ENCODE measurements around the gene SERPINB2. TPM values are rescaled to one million over a fixed set of nuclear protein-coding genes. Genes with fewer than 3 reads are reported as not detected.

SERPINB2 gene
- total and polyA plus RNA-seq, 10 of the 15 experiments (the other 5 are each of a cell fraction or from before 2014, with no cell fraction given): 9.6 to 25.3 (median 14.0) TPM

- TF ChIP-seq ATF3 (IDR thresholded peaks at IDR 0.05; ENCODE audit: borderline replicate concordance, extremely low read depth, low read depth, low read length): no peak
- no peak for TF ChIP-seq SUPT20H (IDR thresholded peaks at IDR 0.05; ENCODE audit: borderline replicate concordance, control insufficient read depth, low read depth, low read length)
- no peak for TF ChIP-seq MEF2A (IDR thresholded peaks at IDR 0.05; ENCODE audit: insufficient read depth, low read depth, low read length)
These were observed 8.6 kb upstream of the SERPINB2 start (continued) for GRCh38 chr18:63878925-63879324.

- BruUV-seq (replicated peaks): no TSS peak
- no peaks in the 10 kb centered on the region for H3K27me3 ChIP-seq (replicated peaks in 1 of 2; ENCODE audit: control insufficient read depth in 2 of 2, insufficient read depth in 2 of 2, low read length in 1 of 2)
- no peak overlapping the region for H3K4me2 ChIP-seq (ENCODE audit: control insufficient read depth, insufficient read depth)
- intact Hi-C loops (cut with micrococcal nuclease; ENCODE audit: unreplicated experiment) (no loop called here), in situ Hi-C loops (cut with MboI) (no loop called here)
- no peak overlapping the region for H2AFZ ChIP-seq (ENCODE audit: control insufficient read depth, low read depth, low read length)
- no peak overlapping the region for H3K27ac ChIP-seq (ENCODE audit: control insufficient read depth, insufficient read depth)
- RAD21 ChIA-PET (ENCODE audit: unreplicated experiment): interaction anchor here (1.3 to 1.4 kb wide), 2 partner anchors 29 to 57 kb away, joined by 3 to 6 read pairs; no protein-coding TSS in a partner anchor
- H3K36me3 ChIP-seq (ENCODE audit: control insufficient read depth in 2 of 2, insufficient read depth in 2 of 2, low read length in 1 of 2): no peaks in the 10 kb centered on the region
- H3K4me1 ChIP-seq (ENCODE audit: control insufficient read depth, insufficient read depth, low read length): no peaks in the 10 kb centered on the region
- no peak for DNase-seq (ENCODE audit: low read depth, low spot score)
- no peak overlapping the region for H3K4me3 ChIP-seq
- H4K20me1 ChIP-seq (ENCODE audit: control insufficient read depth, insufficient read depth): no peaks in the 10 kb centered on the region
- POLR2A ChIA-PET: no interaction called here
- H3K79me2 ChIP-seq (ENCODE audit: control insufficient read depth, insufficient read depth, low read length): no peaks in the 10 kb centered on the region
- TF ChIP-seq JUNB (IDR thresholded peaks at IDR 0.05) (peak; percentile 70), MTA2 (IDR thresholded peaks at IDR 0.05; ENCODE audit: low read depth) (no peak), ATF3 (IDR thresholded peaks at IDR 0.05; ENCODE audit: borderline replicate concordance, extremely low read depth, low read depth, low read length) (no peak), NFXL1 (IDR thresholded peaks at IDR 0.05; ENCODE audit: borderline replicate concordance) (no peak), SMC3 (IDR thresholded peaks at IDR 0.05; ENCODE audit: borderline replicate concordance, low read length) (no peak), POLR2A (IDR thresholded peaks at IDR 0.05; ENCODE audit: low read depth, low read length) (no peak), CREM (IDR thresholded peaks at IDR 0.05; ENCODE audit: low read depth) (peak; percentile 33; the same call in 1 of the 2 replicates), DPF2 (IDR thresholded peaks at IDR 0.05) (no peak), EGR1 (IDR thresholded peaks at IDR 0.05; ENCODE audit: borderline replicate concordance in 1 of 2, low read depth in 2 of 2, low read length in 2 of 2) (no peak), NFIC (IDR thresholded peaks at IDR 0.05; ENCODE audit: low read depth, low read length) (peak; percentile 23; the same call in 1 of the 2 replicates), BRCA1 (IDR thresholded peaks at IDR 0.05; ENCODE audit: low read depth, low read length) (no peak), RCOR1 (conservative IDR thresholded peaks at IDR 0.05; ENCODE audit: low read depth, low read length) (no peak), RUNX3 (IDR thresholded peaks at IDR 0.05; ENCODE audit: low read length) (no peak)
- TF ChIP-seq, protein P1, sequence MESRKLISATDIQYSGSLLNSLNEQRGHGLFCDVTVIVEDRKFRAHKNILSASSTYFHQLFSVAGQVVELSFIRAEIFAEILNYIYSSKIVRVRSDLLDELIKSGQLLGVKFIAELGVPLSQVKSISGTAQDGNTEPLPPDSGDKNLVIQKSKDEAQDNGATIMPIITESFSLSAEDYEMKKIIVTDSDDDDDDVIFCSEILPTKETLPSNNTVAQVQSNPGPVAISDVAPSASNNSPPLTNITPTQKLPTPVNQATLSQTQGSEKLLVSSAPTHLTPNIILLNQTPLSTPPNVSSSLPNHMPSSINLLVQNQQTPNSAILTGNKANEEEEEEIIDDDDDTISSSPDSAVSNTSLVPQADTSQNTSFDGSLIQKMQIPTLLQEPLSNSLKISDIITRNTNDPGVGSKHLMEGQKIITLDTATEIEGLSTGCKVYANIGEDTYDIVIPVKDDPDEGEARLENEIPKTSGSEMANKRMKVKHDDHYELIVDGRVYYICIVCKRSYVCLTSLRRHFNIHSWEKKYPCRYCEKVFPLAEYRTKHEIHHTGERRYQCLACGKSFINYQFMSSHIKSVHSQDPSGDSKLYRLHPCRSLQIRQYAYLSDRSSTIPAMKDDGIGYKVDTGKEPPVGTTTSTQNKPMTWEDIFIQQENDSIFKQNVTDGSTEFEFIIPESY (IDR thresholded peaks at IDR 0.05): no peak
- TF ChIP-seq, protein P2, sequence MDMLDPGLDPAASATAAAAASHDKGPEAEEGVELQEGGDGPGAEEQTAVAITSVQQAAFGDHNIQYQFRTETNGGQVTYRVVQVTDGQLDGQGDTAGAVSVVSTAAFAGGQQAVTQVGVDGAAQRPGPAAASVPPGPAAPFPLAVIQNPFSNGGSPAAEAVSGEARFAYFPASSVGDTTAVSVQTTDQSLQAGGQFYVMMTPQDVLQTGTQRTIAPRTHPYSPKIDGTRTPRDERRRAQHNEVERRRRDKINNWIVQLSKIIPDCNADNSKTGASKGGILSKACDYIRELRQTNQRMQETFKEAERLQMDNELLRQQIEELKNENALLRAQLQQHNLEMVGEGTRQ (IDR thresholded peaks at IDR 0.05; ENCODE audit: borderline replicate concordance, low read depth, low read length): no peak
- no peak for ATAC-seq
- FAIRE-seq: no peak
- no peaks in the 10 kb centered on the region for H3K9me3 ChIP-seq (replicated peaks; ENCODE audit: control insufficient read depth, insufficient read depth, low read length)
- CTCF ChIA-PET: interaction anchor here (1.1 to 1.6 kb wide), 2 partner anchors 34 to 361 kb away, joined by 3 read pairs; no protein-coding TSS in a partner anchor
- H3K9ac ChIP-seq (ENCODE audit: control insufficient read depth, insufficient read depth, low read length): no peak overlapping the region
- SMC1A ChIA-PET (ENCODE audit: uncharacterized antibody, unreplicated experiment): interaction anchor here (0.7 to 1.9 kb wide), 2 partner anchors 28 to 35 kb away, joined by 3 to 4 read pairs; partner anchors contain the start of gene SERPINB10
- WGBS (ENCODE audit: insufficient coverage, insufficient replicate concordance, low lambda C conversion rate, missing lambda C conversion rate): 50% methylated on average over 2 of the region's 2 CpGs
These were observed 7.8 kb upstream of the SERPINB2 start for GRCh38 chr18:63879709-63880108.

Measured in GM12878 (cell line).